ENCODE measurements around the gene EPB42. TPM values are rescaled to one million over a fixed set of nuclear protein-coding genes. Genes with fewer than 3 reads are reported as not detected.

EPB42 gene
- total RNA-seq, 1 experiment from 2014 or later, result not detected

GRCh38 chr15:43186003-43186353 lies 34.8 kb downstream of the EPB42 start:
- H3K27ac Mint-ChIP-seq, result peak overlapping the region; percentile 36 to 91 (median 85); a peak in 4 of 7 replicates
- H2BK5ac ChIP-seq (ENCODE audit: insufficient read length, low read length), result no peak overlapping the region
- H3K9ac ChIP-seq (ENCODE audit: extremely low read depth, insufficient read length, low read length), result peak overlapping the region; percentile 55
- H3K14ac ChIP-seq (ENCODE audit: insufficient read depth, low read length), result no peak overlapping the region
- H3K4ac ChIP-seq (ENCODE audit: low read depth, low read length), result no peak overlapping the region
- no peak overlapping the region for H4K91ac ChIP-seq (ENCODE audit: insufficient read length, low read depth, low read length)
- H3K23ac ChIP-seq (ENCODE audit: insufficient read length, low read depth, low read length), result no peak overlapping the region
- H2BK12ac ChIP-seq (ENCODE audit: insufficient read length, low read depth, low read length), result no peak overlapping the region
- peaks cover 0 to 17% (median 12%) of the 10 kb centered on the region in 3 experiments; a peak in 5 of 7 replicates for H3K36me3 Mint-ChIP-seq (ENCODE audit: insufficient read depth in 1 of 3, low read depth in 3 of 3)
- H2BK15ac ChIP-seq (ENCODE audit: low read depth, low read length), result no peak overlapping the region
- H3K27ac ChIP-seq (ENCODE audit: insufficient read length, low read depth, low read length), result no peak overlapping the region
- no CpG with 5 or more reads among the region's 13 CpGs for WGBS (ENCODE audit: extremely low coverage, insufficient read length, low lambda C conversion rate)
- no peak for DNase-seq
- H3K4me2 ChIP-seq (ENCODE audit: insufficient read depth, insufficient read length, low read length), result peak overlapping the region; percentile 99
- H3K23me2 ChIP-seq (ENCODE audit: insufficient read length, low read depth, low read length, poor library complexity, severe bottlenecking), result peaks cover 5% of the 10 kb centered on the region
- H3K9me3 ChIP-seq (ENCODE audit: control insufficient read depth, low read depth, low read length), result no peaks in the 10 kb centered on the region
- no peaks in the 10 kb centered on the region for H4K20me1 ChIP-seq (ENCODE audit: control insufficient read depth, insufficient read depth, insufficient read length)
- no peaks in the 10 kb centered on the region for H3K27me3 ChIP-seq (ENCODE audit: insufficient read depth, low read length)
- no peak for TF ChIP-seq CTCF (conservative IDR thresholded peaks at IDR 0.05)
- H3K4me1 Mint-ChIP-seq, result peaks cover 7 to 13% of the 10 kb centered on the region in 2 experiments
- H3K56ac ChIP-seq (ENCODE audit: insufficient read length, low read depth, low read length), result no peak overlapping the region
- no peaks in the 10 kb centered on the region; the same call in 1 of the 2 replicates for H3K4me1 ChIP-seq (ENCODE audit: insufficient read depth, low read length)
- H4K5ac ChIP-seq (ENCODE audit: insufficient read length, low read depth, low read length), result no peak overlapping the region
- no peak overlapping the region for H2AK5ac ChIP-seq (ENCODE audit: insufficient read length, low read length)
- H2BK120ac ChIP-seq (ENCODE audit: low read depth, low read length, poor library complexity, severe bottlenecking), result no peak overlapping the region
- H3K79me2 ChIP-seq (ENCODE audit: insufficient read depth, low read length), result no peaks in the 10 kb centered on the region
- peak overlapping the region; percentile 14 for H2AFZ ChIP-seq (ENCODE audit: low read length)
- H3T11ph ChIP-seq (ENCODE audit: low read length), result no peak overlapping the region
- no peak overlapping the region for H2BK20ac ChIP-seq (ENCODE audit: low read depth, low read length, poor library complexity, severe bottlenecking)
- no peak overlapping the region for H3K18ac ChIP-seq (ENCODE audit: insufficient read length, low read depth, low read length)
- H3K79me1 ChIP-seq (ENCODE audit: insufficient read depth, low read depth, low read length, poor library complexity, severe bottlenecking), result no peaks in the 10 kb centered on the region
- H3K4me3 Mint-ChIP-seq, result peak overlapping the region; percentile 92 to 96
- no peaks in the 10 kb centered on the region for H3K9me3 Mint-ChIP-seq
- no peak overlapping the region for H4K8ac ChIP-seq (replicated peaks; ENCODE audit: insufficient read length, low read depth, low read length)
- no peaks in the 10 kb centered on the region for H3K27me3 Mint-ChIP-seq (ENCODE audit: low read depth)
